ENCODE results near the gene SERPINA4.

GRCh38 chr14:94555991-94556390 lies 5.3 kb upstream of the SERPINA4 start:
- TF ChIP-seq POLR2A (IDR thresholded peaks at IDR 0.05; ENCODE audit: low read depth, low read length) = no peak
- TF ChIP-seq POLR2AphosphoS5 (IDR thresholded peaks at IDR 0.05; ENCODE audit: low read depth, low read length) = no peak

All from GM12892 (cell line).